HepG2 (cell line): ENCODE results near the gene COL13A1. TPM values are rescaled to one million over a fixed set of nuclear protein-coding genes. Genes with fewer than 3 reads are reported as not detected.

Experiments
- ATAC-seq: fragments of 200-7000 bp; cut with Tn5 transposase; 3 replicates; pipeline ENCODE4 v1.9.1; 2020; ENCODE audit warnings: mild to moderate bottlenecking, moderate library complexity
- BruUV-seq: library from RNA; stranded (reverse); fragments of 400-500 nt; replicated peaks from 2 replicates; lab custom pipeline; 2021; lab: Mats Ljungman, UMichigan
- CTCF ChIA-PET: fragments of 300-600 bp; formaldehyde crosslinking; extraction: SDS; loops from one replicate; lab custom pipeline; 2021; ENCODE audit warnings: low total read pairs, inconsistent platforms, low intra/inter-chr PET ratio; lab: Yijun Ruan, JAX
- POLR2A ChIA-PET: fragments of 350-600 bp; sonication (Branson Sonifier 250); formaldehyde crosslinking; loops from one replicate; lab custom pipeline; 2020; ENCODE audit warnings: antibody characterized with exemption, inconsistent platforms; lab: Yijun Ruan, JAX
- DNase-seq: peaks from one replicate; pipeline ENCODE4 v3.0.0-alpha.2; 2015; ENCODE audit warnings: low spot score
- FAIRE-seq: peaks from 3 replicates; lab custom pipeline; 2011; peaks lifted over from hg19 to GRCh38; lab: Jason Lieb, UNC
- H2AFZ ChIP-seq: one replicate; pipeline ENCODE4 v1.6.1; 2011; ENCODE audit warnings: low read length, inconsistent platforms
- H3K27ac ChIP-seq: fragments of 300-600 bp; 3 replicates; pipeline ENCODE4 v1.8.0; 2011; ENCODE audit warnings: mixed run types, mild to moderate bottlenecking, mixed read lengths, low read length, inconsistent platforms; ENCODE audit not compliant: insufficient read depth; ENCODE audit errors: extremely low read length
- H3K27me3 ChIP-seq, 2 experiments: fragments of 200-600 bp in 1 of 2; 2 replicates in 1 of 2; 3 replicates in 1 of 2; pipeline versions ENCODE4 v1.6.0 to v1.8.0; 2011; ENCODE audit warnings: low read length in 2 of 2, mild to moderate bottlenecking in 2 of 2, moderate library complexity in 2 of 2, inconsistent platforms in 1 of 2; ENCODE audit not compliant: insufficient read depth in 2 of 2, control insufficient read depth in 1 of 2
- H3K36me3 ChIP-seq, 2 experiments: fragments of 200-600 bp in 1 of 2; replicated peaks in 1 of 2; 2 replicates in 1 of 2; 3 replicates in 1 of 2; pipeline versions ENCODE4 v1.5.1 to v1.8.0; 2011; ENCODE audit warnings: low read length in 2 of 2, inconsistent platforms in 1 of 2; ENCODE audit not compliant: insufficient read depth in 2 of 2, control insufficient read depth in 1 of 2
- H3K4me1 ChIP-seq: 2 replicates; pipeline ENCODE4 v1.5.1; 2012; ENCODE audit warnings: low read length, inconsistent platforms; ENCODE audit not compliant: insufficient read depth
- H3K4me2 ChIP-seq: 2 replicates; pipeline ENCODE4 v1.6.0; 2011; ENCODE audit warnings: low read depth, low read length, inconsistent platforms
- H3K4me3 ChIP-seq, 3 experiments: fragments of 200-600 bp in 1 of 3; sonication (generic), shearing (Covaris generic) in 1 of 3; replicated peaks in 1 of 3; 2 replicates each; pipeline ENCODE4 v1.5.1; 2011 to 2016; ENCODE audit warnings: low read length in 3 of 3, inconsistent platforms in 2 of 3, low read depth in 2 of 3, mild to moderate bottlenecking in 2 of 3, control low read depth in 1 of 3, mixed read lengths in 1 of 3; ENCODE audit not compliant: insufficient read depth in 1 of 3
- H3K79me2 ChIP-seq: one replicate; pipeline ENCODE4 v1.6.1; 2011; ENCODE audit warnings: low read length, inconsistent platforms; ENCODE audit not compliant: insufficient read depth
- H3K9ac ChIP-seq: 2 replicates; pipeline ENCODE4 v1.6.0; 2011; ENCODE audit warnings: mild to moderate bottlenecking, low read depth, low read length, inconsistent platforms; ENCODE audit not compliant: insufficient read depth
- H3K9me3 ChIP-seq: 2 replicates; pipeline ENCODE4 v1.5.1; 2012; ENCODE audit warnings: mild to moderate bottlenecking, low read length
- H4K20me1 ChIP-seq: 2 replicates; pipeline ENCODE4 v1.6.0; 2011; ENCODE audit warnings: inconsistent platforms, mild to moderate bottlenecking, low read length, moderate library complexity; ENCODE audit not compliant: insufficient read depth
- ATF7-NPFF ChIP-seq: sonication (generic); formaldehyde crosslinking; IDR thresholded peaks from 2 replicates; pipeline ENCODE4 v1.8.1; 2023; ENCODE audit warnings: mild to moderate bottlenecking, low read depth, missing genetic modification reagents, moderate library complexity
- BATF2 ChIP-seq: sonication (generic); formaldehyde crosslinking; IDR thresholded peaks from 2 replicates; pipeline ENCODE4 v1.8.0; 2022; ENCODE audit warnings: mild to moderate bottlenecking, missing genetic modification reagents, moderate library complexity
- CHD2 ChIP-seq: IDR thresholded peaks from 2 replicates; pipeline ENCODE4 v1.6.1; 2011; ENCODE audit warnings: low read depth, low read length, improper control_type of control experiment
- GMEB2 ChIP-seq: IDR thresholded peaks from 2 replicates; pipeline ENCODE4 v1.6.1; 2016; ENCODE audit warnings: missing biosample characterization, missing genetic modification reagents, low read depth
- KMT2A ChIP-seq: sonication (generic); formaldehyde crosslinking; IDR thresholded peaks from 2 replicates; pipeline ENCODE4 v1.4.0; 2020; ENCODE audit warnings: missing genetic modification reagents
- MED13 ChIP-seq: sonication (generic); formaldehyde crosslinking; IDR thresholded peaks from 2 replicates; pipeline ENCODE4 v1.5.0; 2020; ENCODE audit warnings: missing genetic modification reagents
- NFRKB ChIP-seq: fragments of 450-650 bp; IDR thresholded peaks from 2 replicates; pipeline ENCODE4 v1.6.1; 2017
- PHF8 ChIP-seq: sonication (generic); formaldehyde crosslinking; IDR thresholded peaks from 2 replicates; pipeline ENCODE4 v1.5.0; 2020; ENCODE audit warnings: missing genetic modification reagents
- SRSF1 ChIP-seq: fragments of 200-400 bp; formaldehyde crosslinking; optimal IDR thresholded peaks from 2 replicates; pipeline ENCODE3; 2017; ENCODE audit warnings: mild to moderate bottlenecking, low read depth, low read length, moderate library complexity
- XRCC5 ChIP-seq: fragments of 200-400 bp; formaldehyde crosslinking; optimal IDR thresholded peaks from 2 replicates; pipeline ENCODE3; 2017; ENCODE audit warnings: mild to moderate bottlenecking, low read length
- ZBTB38 ChIP-seq: sonication (generic); formaldehyde crosslinking; IDR thresholded peaks from 2 replicates; pipeline ENCODE4 v1.5.1; 2020; ENCODE audit warnings: mild to moderate bottlenecking, missing genetic modification reagents
- ZNF598 ChIP-seq: sonication (generic); formaldehyde crosslinking; IDR thresholded peaks from 2 replicates; pipeline ENCODE4 v1.5.1; 2020; ENCODE audit warnings: mild to moderate bottlenecking, missing genetic modification reagents, borderline replicate concordance
- ZNF605 ChIP-seq: sonication (generic); formaldehyde crosslinking; IDR thresholded peaks from 2 replicates; pipeline ENCODE4 v1.8.0; 2022; ENCODE audit warnings: mild to moderate bottlenecking, missing genetic modification reagents
- ZNF629 ChIP-seq: sonication (generic); formaldehyde crosslinking; conservative IDR thresholded peaks from 2 replicates; pipeline ENCODE4 v1.5.0; 2020; ENCODE audit warnings: missing genetic modification reagents
- ZNF644 ChIP-seq: IDR thresholded peaks from 2 replicates; pipeline ENCODE4 v1.6.1; 2016; ENCODE audit warnings: low read depth
- ZNF891 ChIP-seq: sonication (generic); formaldehyde crosslinking; IDR thresholded peaks from 2 replicates; pipeline ENCODE4 v1.5.0; 2020; ENCODE audit warnings: mild to moderate bottlenecking, missing genetic modification reagents
- WGBS: methylation state at CpG from one replicate; pipeline ENCODE4 v1.1.6; 2017; ENCODE audit warnings: low lambda C conversion rate; 5-methylcytosine and 5-hydroxymethylcytosine counted together
- in situ Hi-C: cut with HindIII; loops from 2 replicates; pipeline ENCODE4 v1.10.0; 2017; ENCODE audit warnings: low pct_unique_long_range_greater_than_20kb; ENCODE audit not compliant: extremely low pct_ligation_motif_present
- intact Hi-C: fragments of 100-400 bp; cut with micrococcal nuclease; formaldehyde crosslinking; loops from one replicate; pipeline ENCODE4 v1.10.0; 2022; ENCODE audit not compliant: unreplicated experiment
- polyA plus RNA-seq, 8 experiments: library from polyadenylated mRNA; depleted of rRNA in 3 of 8; stranded (reverse) in 7 of 8; unstranded in 1 of 8; fragments of >200 nt; fragmentation: Illumina TruSeq in 4 of 8; extraction: Trizol in 4 of 8; gene quantifications; 2 replicates each; pipeline versions ENCODE4 v1.2.1 to v1.2.3, GENCODE V29; 2011 to 2016; ENCODE audit warnings: low read depth in 4 of 8, missing spikeins in 1 of 8, mixed read lengths in 1 of 8; ENCODE audit not compliant: insufficient read depth in 1 of 8
- total RNA-seq, 5 experiments: library from RNA; depleted of rRNA; stranded (reverse); fragments of >200 nt; fragmentation: Illumina TruSeq; extraction: Trizol; gene quantifications; 2 replicates each; pipeline ENCODE4 v1.2.3, GENCODE V29; 2016; ENCODE audit warnings: low read depth in 1 of 5

COL13A1 gene
- total and polyA plus RNA-seq, 2 of the 13 experiments (the other 11 are each of a cell fraction or from before 2014, with no cell fraction given) = 0.07 TPM; not detected in 1

GRCh38 chr10:69902835-69903535, 101.3 kb downstream of the COL13A1 start:
- intact Hi-C loops = no loop called here
- Histone ChIP-seq H3K4me2 (no peak overlapping the region), H4K20me1 (no peaks in the 10 kb centered on the region), H3K9ac (no peak overlapping the region), H2AFZ (no peak overlapping the region), H3K36me3 (no peaks in the 10 kb centered on the region), H3K4me3 (no peak overlapping the region), H3K27ac (no peak overlapping the region), H3K79me2 (no peaks in the 10 kb centered on the region), H3K4me1 (no peaks in the 10 kb centered on the region), H3K27me3 (no peaks in the 10 kb centered on the region; a peak in 2 of 5 replicates), H3K9me3 (no peaks in the 10 kb centered on the region)
- no TSS peak for BruUV-seq
- POLR2A ChIA-PET = no interaction called here
- 13% methylated on average over 3 of the region's 7 CpGs for WGBS
- ATAC-seq (no peak), DNase-seq (no peak), FAIRE-seq (no peak)
- CTCF ChIA-PET = no interaction called here
- TF ChIP-seq NFRKB (no peak), CHD2 (no peak), ZNF629 (no peak), ZBTB38 (CRISPR knock-in tag) (no peak), ZNF605 (CRISPR knock-in tag) (no peak), PHF8 (no peak), ZNF598 (CRISPR knock-in tag) (no peak), ZNF644 (CRISPR knock-in tag) (no peak)
- in situ Hi-C loops = no loop called here

- CTCF ChIA-PET = no interaction called here
- H3K27me3 ChIP-seq = no peaks in the 10 kb centered on the region
- no peaks in the 10 kb centered on the region for H3K79me2 ChIP-seq
- no TSS peak for BruUV-seq
- intact Hi-C loops = no loop called here
- in situ Hi-C loops = no loop called here
- H3K9me3 ChIP-seq = no peaks in the 10 kb centered on the region
- WGBS = 46% methylated on average over 4 of the region's 5 CpGs
- H3K27ac ChIP-seq = no peak overlapping the region
- no peaks in the 10 kb centered on the region for H4K20me1 ChIP-seq
- H3K36me3 ChIP-seq = no peaks in the 10 kb centered on the region
- ATAC-seq (no peak), FAIRE-seq (no peak), DNase-seq (no peak)
- H3K4me2 ChIP-seq = no peak overlapping the region
- no peak overlapping the region for H3K9ac ChIP-seq
- H2AFZ ChIP-seq = no peak overlapping the region
- no peaks in the 10 kb centered on the region for H3K4me1 ChIP-seq
- POLR2A ChIA-PET = no interaction called here
- H3K4me3 ChIP-seq = no peak overlapping the region
- TF ChIP-seq GMEB2 (CRISPR knock-in tag) = no peak
- no peak for TF ChIP-seq KMT2A
- TF ChIP-seq ATF7-NPFF (CRISPR knock-in tag) = no peak
- TF ChIP-seq XRCC5 = no peak
- TF ChIP-seq MED13 (CRISPR knock-in tag) = no peak
- TF ChIP-seq BATF2 (CRISPR knock-in tag) = no peak
- TF ChIP-seq SRSF1 = no peak
- no peak for TF ChIP-seq ZNF891 (CRISPR knock-in tag)
Measured at GRCh38 chr10:69904533-69904932, 102.8 kb downstream of the COL13A1 start.
